GM19324 (cell line): ENCODE measurements around the gene DYNC2H1.

Experiments used
- ATAC-seq: cut with Tn5 transposase; IDR thresholded peaks from one replicate; pipeline ENCODE4 v1.9.1; 2021; ENCODE audit warnings: mild to moderate bottlenecking, moderate library complexity; ENCODE audit not compliant: unreplicated experiment, low FRiP score

DYNC2H1 gene

DNA sequence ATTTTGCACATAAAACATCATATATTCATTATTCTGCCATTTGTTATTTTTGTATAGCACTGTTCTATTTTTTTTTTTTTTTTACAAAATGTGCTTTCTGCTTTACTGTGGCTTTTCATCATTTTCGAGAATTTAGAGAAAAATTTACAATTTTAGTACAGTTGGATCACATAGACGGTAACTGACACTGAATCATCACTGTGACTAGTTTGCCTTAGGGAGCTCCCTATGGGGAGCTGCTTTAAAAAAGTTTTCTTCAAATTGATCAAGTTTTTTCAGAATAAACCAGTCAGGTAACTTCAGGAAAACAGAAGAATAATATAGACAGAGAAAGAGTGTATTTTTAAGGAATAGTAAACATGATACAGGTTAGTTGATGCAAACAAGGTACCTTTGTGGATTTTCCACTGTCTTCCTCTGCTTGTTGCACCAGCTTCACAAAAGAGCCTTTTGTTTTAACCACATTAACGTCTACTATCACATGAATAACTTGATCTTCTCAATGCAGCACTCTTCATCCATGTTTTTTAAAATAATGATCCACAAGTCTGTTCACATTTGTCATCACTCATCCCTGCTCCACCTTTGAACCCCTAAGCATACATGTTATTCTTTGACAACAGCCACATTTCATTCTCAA, 327.0 kb downstream of the DYNC2H1 start:
- ATAC-seq, result no peak

- no peak for ATAC-seq
These were observed 331.8 kb downstream of the DYNC2H1 start for GRCh38 chr11:103441021-103441420.

GRCh38 chr11:103448966-103449365, 339.7 kb downstream of the DYNC2H1 start:
- no peak for ATAC-seq

GRCh38 chr11:103450241-103450640, 341.0 kb downstream of the DYNC2H1 start:
- ATAC-seq, result no peak

GRCh38 chr11:103453126-103453525, 343.9 kb downstream of the DYNC2H1 start:
- ATAC-seq, result no peak

DNA sequence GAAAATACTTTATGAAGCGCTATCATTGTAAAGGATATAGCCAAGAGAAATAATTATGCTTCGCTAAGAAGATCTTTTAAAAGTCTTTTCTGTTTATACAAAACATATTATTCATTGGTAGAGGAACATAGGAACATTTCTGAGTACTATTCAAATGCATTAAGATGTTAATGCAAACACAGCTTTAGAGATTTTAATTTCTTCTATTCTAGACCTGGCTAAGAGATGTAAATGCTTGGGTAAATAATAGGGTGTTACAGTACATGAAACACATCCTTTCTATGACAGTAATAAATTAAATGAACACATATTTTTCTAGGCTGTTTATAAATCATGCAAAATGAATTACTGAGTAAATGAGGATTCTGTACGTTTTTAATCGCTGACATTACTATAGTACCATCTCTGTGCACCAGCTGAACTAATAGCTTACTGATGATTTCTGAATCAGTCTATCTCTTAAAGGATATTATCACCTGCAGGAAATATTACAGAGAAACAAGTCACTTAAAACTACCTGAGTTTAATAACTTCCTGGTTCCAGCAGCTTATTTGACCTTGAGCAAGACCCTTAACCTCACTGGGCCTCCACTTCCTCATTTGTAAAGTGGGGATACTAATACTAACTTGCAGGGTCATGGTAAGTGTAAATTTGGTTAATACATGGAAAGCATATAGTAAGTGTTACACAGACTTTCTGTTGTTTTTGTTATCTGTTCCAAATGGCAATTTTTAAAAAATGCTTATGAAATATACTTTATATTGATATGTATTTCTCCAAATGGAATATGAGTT, 344.9 kb downstream of the DYNC2H1 start:
- no peak for ATAC-seq

DNA sequence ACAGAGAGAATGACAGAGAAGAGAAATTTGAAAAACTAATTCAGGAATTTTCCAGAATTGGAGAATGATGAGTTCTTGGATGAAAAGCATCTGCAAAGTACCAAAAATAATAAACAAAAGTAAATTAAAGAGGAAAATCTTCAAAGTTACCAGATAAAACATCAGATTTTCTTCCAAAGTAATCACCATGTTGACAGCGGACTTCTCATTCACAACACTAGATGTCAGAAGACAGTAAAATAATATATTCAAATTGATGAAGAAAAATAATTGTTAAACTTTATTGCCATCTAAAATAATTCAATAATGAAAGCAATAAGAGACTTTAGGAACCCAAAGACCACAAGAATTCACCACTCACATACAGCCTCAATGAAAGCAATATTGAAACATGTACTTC, 355.2 kb downstream of the DYNC2H1 start:
- ATAC-seq, result no peak

DNA sequence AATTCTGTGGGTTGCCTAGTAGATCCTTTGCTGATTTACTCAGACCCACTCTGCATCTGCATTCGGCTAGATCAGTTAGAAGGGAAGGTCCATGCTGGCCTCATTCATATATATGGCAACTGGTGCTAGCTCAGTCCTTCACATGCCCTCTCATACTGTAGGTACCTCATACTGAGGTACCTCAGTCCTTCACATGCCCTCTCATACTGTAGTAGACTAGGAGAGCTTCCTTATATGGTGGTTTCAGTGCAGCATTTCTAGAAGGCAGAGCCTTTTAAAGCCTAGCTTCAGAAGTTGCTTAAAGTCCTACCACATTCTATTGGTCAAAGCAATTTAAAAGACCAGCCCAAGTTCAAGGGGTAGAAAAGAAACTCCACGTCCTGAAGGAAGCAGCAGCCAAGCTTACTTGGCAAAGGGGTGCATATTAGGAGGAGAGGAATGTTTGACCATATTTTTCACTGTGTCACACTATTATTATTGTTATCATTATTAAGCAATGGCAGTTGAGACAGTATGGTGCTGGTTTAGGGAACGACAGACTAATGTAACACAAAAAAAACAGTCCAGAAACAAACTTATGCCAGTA, 356.4 kb downstream of the DYNC2H1 start:
- ATAC-seq, result no peak

GRCh38 chr11:103471546-103471945, 362.3 kb downstream of the DYNC2H1 start:
- no peak for ATAC-seq

GRCh38 chr11:103476874-103477273, 367.6 kb downstream of the DYNC2H1 start:
- no peak for ATAC-seq

GRCh38 chr11:103480421-103480820, 371.2 kb downstream of the DYNC2H1 start:
- no peak for ATAC-seq

GRCh38 chr11:103483996-103484395, 374.8 kb downstream of the DYNC2H1 start:
- ATAC-seq, result no peak

- ATAC-seq, result no peak
These were observed 375.3 kb downstream of the DYNC2H1 start for GRCh38 chr11:103484545-103484944.

GRCh38 chr11:103486604-103487003, 377.4 kb downstream of the DYNC2H1 start:
- no peak for ATAC-seq

- no peak for ATAC-seq
These were observed 377.9 kb downstream of the DYNC2H1 start for GRCh38 chr11:103487113-103487512.

DNA sequence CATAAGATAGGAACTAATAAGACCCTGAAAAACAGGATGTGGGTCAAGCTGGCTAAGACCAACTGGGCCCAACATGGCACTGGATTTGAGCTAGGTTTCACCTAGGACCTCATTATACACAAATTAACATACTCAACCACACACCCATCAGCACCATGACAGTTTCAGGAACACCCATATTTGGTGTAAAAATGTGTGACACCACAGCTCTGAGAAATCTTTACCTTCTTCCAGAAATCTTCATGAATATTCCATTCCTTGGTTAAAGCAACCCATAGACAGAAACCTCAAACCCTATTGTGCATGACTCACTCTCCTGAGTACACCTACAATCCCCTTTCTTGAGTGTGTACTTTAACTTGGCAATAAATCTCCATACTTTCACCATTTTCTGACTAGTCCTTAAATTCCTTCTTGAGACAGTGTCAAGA, 378.8 kb downstream of the DYNC2H1 start:
- no peak for ATAC-seq

DNA sequence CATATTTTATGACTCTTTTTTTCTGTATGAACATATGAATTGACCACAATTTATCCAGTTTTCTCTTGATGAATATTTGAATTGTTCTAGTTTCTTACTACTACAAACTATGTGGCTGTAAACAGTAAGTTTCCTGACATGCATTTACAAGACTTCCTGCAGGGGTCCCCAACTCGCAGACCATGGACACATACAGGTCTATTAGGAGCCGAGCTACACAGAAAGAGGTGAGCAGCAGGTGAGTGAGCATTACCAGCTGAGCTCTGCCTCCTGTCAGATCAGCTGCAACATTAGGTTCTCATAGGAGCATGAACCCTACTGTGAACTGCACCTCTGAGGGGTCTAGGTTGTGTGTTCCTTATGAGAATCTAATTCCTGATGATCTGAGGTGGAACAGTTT, 379.4 kb downstream of the DYNC2H1 start:
- no peak for ATAC-seq

GRCh38 chr11:103491777-103492176, 382.6 kb downstream of the DYNC2H1 start:
- ATAC-seq, result no peak

GRCh38 chr11:103494491-103494890, 385.3 kb downstream of the DYNC2H1 start:
- ATAC-seq, result no peak

DNA sequence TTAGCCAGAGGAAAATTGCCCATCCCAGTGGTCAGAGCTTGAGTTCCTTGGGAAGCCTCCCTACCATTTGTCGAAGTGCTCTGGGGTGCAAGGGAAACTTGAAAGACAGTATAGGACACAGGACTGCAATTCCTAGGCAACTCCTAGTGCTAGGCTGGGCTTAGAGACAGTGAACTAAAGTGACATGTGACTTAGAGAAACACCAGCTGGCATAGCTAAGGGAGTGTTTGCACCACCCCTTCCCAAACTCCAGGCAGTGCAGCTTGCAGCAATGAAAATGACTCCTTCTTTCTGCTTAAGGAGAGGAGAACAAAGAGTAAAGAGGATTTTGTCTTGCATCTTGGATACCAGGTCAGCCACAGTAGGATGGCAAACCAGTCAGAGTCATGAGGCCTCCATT, 388.0 kb downstream of the DYNC2H1 start:
- ATAC-seq, result no peak

DNA sequence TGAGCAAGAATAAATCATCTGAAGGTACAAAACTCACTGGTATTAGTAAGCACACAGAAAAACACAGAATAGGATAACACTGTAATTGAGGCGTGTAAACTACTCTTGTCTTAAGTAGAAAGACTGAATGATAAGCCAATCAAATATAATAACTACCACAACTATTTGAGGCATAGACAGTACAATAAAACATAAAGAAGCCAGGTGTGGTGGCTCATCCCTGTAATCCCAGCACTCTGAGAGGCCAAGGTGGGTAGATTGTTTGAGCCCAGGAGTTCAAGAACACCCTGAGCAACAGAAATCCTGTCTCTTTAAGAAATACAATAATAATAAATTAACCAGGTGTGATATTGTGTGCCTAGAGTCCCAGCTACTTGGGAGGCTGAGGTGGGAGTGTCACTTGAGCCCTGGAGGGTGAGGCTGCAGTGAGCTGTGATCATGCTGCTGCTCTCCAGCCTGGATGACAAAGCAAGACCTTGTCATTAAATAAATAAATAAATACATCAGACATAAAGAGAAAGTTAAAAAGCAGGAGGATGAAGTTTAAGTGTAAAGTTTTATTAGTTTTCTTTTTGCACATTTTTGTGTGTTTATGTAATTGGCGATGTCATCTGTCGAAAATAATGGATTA, 390.6 kb downstream of the DYNC2H1 start:
- no peak for ATAC-seq
